Measurements from ENCODE around the gene TMEM169.
"Not testable (repeated sequence)": the region's sequence is repeated elsewhere in the genome, so short reads cannot be mapped to it uniquely, and the experiment has no call there.

The TMEM169 gene

GRCh38 chr2:216133397-216133796 is 51.7 kb downstream of the TMEM169 start:
- no peaks in the 10 kb centered on the region for H3K9me3 ChIP-seq (replicated peaks in 1 of 2; ENCODE audit: control insufficient read depth in 2 of 2, insufficient read depth in 1 of 2, low read depth in 1 of 2, low read length in 2 of 2)
- no peak overlapping the region for H2BK15ac ChIP-seq (ENCODE audit: low read length)
- H2AFZ ChIP-seq (ENCODE audit: low read length), result no peak overlapping the region
- H4K91ac ChIP-seq (ENCODE audit: low read depth, low read length, poor library complexity), result no peak overlapping the region
- H3K4me2 ChIP-seq (ENCODE audit: insufficient read depth, low read length, poor library complexity, severe bottlenecking), result no peak overlapping the region
- H3K9ac ChIP-seq (ENCODE audit: low read depth, low read length, poor library complexity), result no peak overlapping the region
- peaks cover 2% of the 10 kb centered on the region for H3K79me1 ChIP-seq (ENCODE audit: low read depth, low read length)
- no peak overlapping the region for H3K18ac ChIP-seq (ENCODE audit: low read length)
- H3K4me3 ChIP-seq (ENCODE audit: low read length in 2 of 2), result no peak overlapping the region
- no peak overlapping the region for H3K14ac ChIP-seq (ENCODE audit: low read length)
- H4K8ac ChIP-seq (ENCODE audit: low read depth, low read length), result no peak overlapping the region
- peaks cover 43 to 100% of the 10 kb centered on the region in 2 donors for H3K36me3 ChIP-seq (replicated peaks in 1 of 2; ENCODE audit: control insufficient read depth in 2 of 2, insufficient read depth in 2 of 2, low read length in 2 of 2)
- no peak overlapping the region for H3K4ac ChIP-seq (ENCODE audit: low read length)
- WGBS, 2 donors (ENCODE audit: extremely low coverage in 2 of 2, insufficient read length in 2 of 2, insufficient replicate concordance in 1 of 2), result no CpG with 5 or more reads among the region's 2 CpGs
- no peak overlapping the region for H3K27ac ChIP-seq (replicated peaks; ENCODE audit: low read length)
- H3K23ac ChIP-seq (ENCODE audit: low read depth, low read length, poor library complexity), result no peak overlapping the region
- no peak overlapping the region for H2BK12ac ChIP-seq (ENCODE audit: low read length)
- no peak overlapping the region for H2BK120ac ChIP-seq (ENCODE audit: low read depth, low read length)
- no peaks in the 10 kb centered on the region for H3K4me1 ChIP-seq (ENCODE audit: control insufficient read depth in 2 of 2, insufficient read depth in 1 of 2, low read depth in 1 of 2, low read length in 2 of 2)
- H2BK5ac ChIP-seq (ENCODE audit: low read length), result no peak overlapping the region
- no peak for DNase-seq (ENCODE audit: low spot score)
- no peaks in the 10 kb centered on the region for H3K27me3 ChIP-seq (ENCODE audit: control insufficient read depth in 3 of 3, insufficient read depth in 3 of 3, low read depth in 1 of 3, low read length in 3 of 3)
- no peak overlapping the region for H2AK5ac ChIP-seq (ENCODE audit: low read depth, low read length)

GRCh38 chr2:216134958-216135541 is 53.3 kb downstream of the TMEM169 start:
- H3K14ac ChIP-seq (ENCODE audit: low read length), result no peak overlapping the region
- WGBS, 2 donors (ENCODE audit: extremely low coverage in 2 of 2, insufficient read length in 2 of 2, insufficient replicate concordance in 1 of 2), result no CpG with 5 or more reads among the region's 4 CpGs

GRCh38 chr2:216139884-216140283 is 58.2 kb downstream of the TMEM169 start:
- no peak overlapping the region for H3K23ac ChIP-seq (ENCODE audit: low read depth, low read length, poor library complexity)
- no peak overlapping the region for H2BK15ac ChIP-seq (ENCODE audit: low read length)
- H2AFZ ChIP-seq (ENCODE audit: low read length), result no peak overlapping the region
- H3K27ac ChIP-seq (replicated peaks; ENCODE audit: low read length), result no peak overlapping the region
- H3K14ac ChIP-seq (ENCODE audit: low read length), result no peak overlapping the region
- H3K9me3 ChIP-seq (replicated peaks in 1 of 2; ENCODE audit: control insufficient read depth in 2 of 2, insufficient read depth in 1 of 2, low read depth in 1 of 2, low read length in 2 of 2), result no peaks in the 10 kb centered on the region
- H2BK5ac ChIP-seq (ENCODE audit: low read length), result no peak overlapping the region
- no peak for DNase-seq (ENCODE audit: low spot score)
- H3K36me3 ChIP-seq (replicated peaks in 1 of 2; ENCODE audit: control insufficient read depth in 2 of 2, insufficient read depth in 2 of 2, low read length in 2 of 2), result peaks cover 48 to 99% of the 10 kb centered on the region in 2 donors
- H3K9ac ChIP-seq (ENCODE audit: low read depth, low read length, poor library complexity), result no peak overlapping the region
- no peak overlapping the region for H3K4ac ChIP-seq (ENCODE audit: low read length)
- no peak overlapping the region for H3K4me2 ChIP-seq (ENCODE audit: insufficient read depth, low read length, poor library complexity, severe bottlenecking)
- no peak overlapping the region for H4K8ac ChIP-seq (ENCODE audit: low read depth, low read length)
- H3K79me1 ChIP-seq (ENCODE audit: low read depth, low read length), result peaks cover 4% of the 10 kb centered on the region
- no peak overlapping the region for H2BK120ac ChIP-seq (ENCODE audit: low read depth, low read length)
- H3K4me1 ChIP-seq (ENCODE audit: control insufficient read depth in 2 of 2, insufficient read depth in 1 of 2, low read depth in 1 of 2, low read length in 2 of 2), result no peaks in the 10 kb centered on the region
- H4K91ac ChIP-seq (ENCODE audit: low read depth, low read length, poor library complexity), result no peak overlapping the region
- no peak overlapping the region for H2AK5ac ChIP-seq (ENCODE audit: low read depth, low read length)
- no peak overlapping the region for H3K4me3 ChIP-seq (ENCODE audit: low read length in 2 of 2)
- no peak overlapping the region for H3K18ac ChIP-seq (ENCODE audit: low read length)
- no peaks in the 10 kb centered on the region for H3K27me3 ChIP-seq (ENCODE audit: control insufficient read depth in 3 of 3, insufficient read depth in 3 of 3, low read depth in 1 of 3, low read length in 3 of 3)
- H2BK12ac ChIP-seq (ENCODE audit: low read length), result no peak overlapping the region

More at GRCh38 chr2:216134958-216135541, 53.3 kb downstream of the TMEM169 start:
- H2AFZ ChIP-seq (ENCODE audit: low read length), result no peak overlapping the region
- no peak overlapping the region for H2BK5ac ChIP-seq (ENCODE audit: low read length)
- no peak overlapping the region for H3K9ac ChIP-seq (ENCODE audit: low read depth, low read length, poor library complexity)
- H4K91ac ChIP-seq (ENCODE audit: low read depth, low read length, poor library complexity), result no peak overlapping the region
- H3K4me2 ChIP-seq (ENCODE audit: insufficient read depth, low read length, poor library complexity, severe bottlenecking), result no peak overlapping the region
- H4K8ac ChIP-seq (ENCODE audit: low read depth, low read length), result no peak overlapping the region
- H2BK120ac ChIP-seq (ENCODE audit: low read depth, low read length), result no peak overlapping the region
- no peak overlapping the region for H2BK12ac ChIP-seq (ENCODE audit: low read length)
- no peak for DNase-seq (ENCODE audit: low spot score)
- no peaks in the 10 kb centered on the region for H3K9me3 ChIP-seq (replicated peaks in 1 of 2; ENCODE audit: control insufficient read depth in 2 of 2, insufficient read depth in 1 of 2, low read depth in 1 of 2, low read length in 2 of 2)
- H3K4me1 ChIP-seq (ENCODE audit: control insufficient read depth in 2 of 2, insufficient read depth in 1 of 2, low read depth in 1 of 2, low read length in 2 of 2), result no peaks in the 10 kb centered on the region
- H3K4ac ChIP-seq (ENCODE audit: low read length), result no peak overlapping the region
- H3K27me3 ChIP-seq (ENCODE audit: control insufficient read depth in 3 of 3, insufficient read depth in 3 of 3, low read depth in 1 of 3, low read length in 3 of 3), result no peaks in the 10 kb centered on the region
- peaks cover 48 to 100% of the 10 kb centered on the region in 2 donors for H3K36me3 ChIP-seq (replicated peaks in 1 of 2; ENCODE audit: control insufficient read depth in 2 of 2, insufficient read depth in 2 of 2, low read length in 2 of 2)
- H3K4me3 ChIP-seq (ENCODE audit: low read length in 2 of 2), result no peak overlapping the region
- peaks cover 2% of the 10 kb centered on the region for H3K79me1 ChIP-seq (ENCODE audit: low read depth, low read length)
- H2BK15ac ChIP-seq (ENCODE audit: low read length), result no peak overlapping the region
- H3K18ac ChIP-seq (ENCODE audit: low read length), result no peak overlapping the region
- no peak overlapping the region for H2AK5ac ChIP-seq (ENCODE audit: low read depth, low read length)
- no peak overlapping the region for H3K27ac ChIP-seq (replicated peaks; ENCODE audit: low read length)
- no peak overlapping the region for H3K23ac ChIP-seq (ENCODE audit: low read depth, low read length, poor library complexity)

- H2BK15ac ChIP-seq (ENCODE audit: low read length); H4K8ac ChIP-seq (ENCODE audit: low read depth, low read length); H4K91ac ChIP-seq (ENCODE audit: low read depth, low read length, poor library complexity); H2BK5ac ChIP-seq (ENCODE audit: low read length); H2BK120ac ChIP-seq (ENCODE audit: low read depth, low read length); H2AFZ ChIP-seq (ENCODE audit: low read length); H3K9ac ChIP-seq (ENCODE audit: low read depth, low read length, poor library complexity); H3K18ac ChIP-seq (ENCODE audit: low read length); H3K4me2 ChIP-seq (ENCODE audit: insufficient read depth, low read length, poor library complexity, severe bottlenecking); H3K14ac ChIP-seq (ENCODE audit: low read length); H3K27ac ChIP-seq (replicated peaks; ENCODE audit: low read length); H3K4ac ChIP-seq (ENCODE audit: low read length); H3K4me3 ChIP-seq (ENCODE audit: low read length in 2 of 2); H2BK12ac ChIP-seq (ENCODE audit: low read length); H3K9me3 ChIP-seq (replicated peaks in 1 of 2; ENCODE audit: control insufficient read depth in 2 of 2, insufficient read depth in 1 of 2, low read depth in 1 of 2, low read length in 2 of 2); H3K79me1 ChIP-seq (ENCODE audit: low read depth, low read length); H3K23ac ChIP-seq (ENCODE audit: low read depth, low read length, poor library complexity); DNase-seq (ENCODE audit: low spot score); H3K4me1 ChIP-seq (ENCODE audit: control insufficient read depth in 2 of 2, insufficient read depth in 1 of 2, low read depth in 1 of 2, low read length in 2 of 2); H2AK5ac ChIP-seq (ENCODE audit: low read depth, low read length); H3K27me3 ChIP-seq (ENCODE audit: control insufficient read depth in 3 of 3, insufficient read depth in 3 of 3, low read depth in 1 of 3, low read length in 3 of 3): not testable (repeated sequence)
- peaks cover 45 to 99% of the 10 kb centered on the region in 2 donors for H3K36me3 ChIP-seq (replicated peaks in 1 of 2; ENCODE audit: control insufficient read depth in 2 of 2, insufficient read depth in 2 of 2, low read length in 2 of 2)
- no CpG with 5 or more reads among the region's 4 CpGs for WGBS, 2 donors (ENCODE audit: extremely low coverage in 2 of 2, insufficient read length in 2 of 2, insufficient replicate concordance in 1 of 2)
Measured at GRCh38 chr2:216141516-216141915, 59.8 kb downstream of the TMEM169 start.

Data from neuronal stem cell (in vitro differentiated cells).